ENCODE measurements around the gene EXOC4. TPM values are rescaled to one million over a fixed set of nuclear protein-coding genes. Genes with fewer than 3 reads are reported as not detected.

Gene EXOC4
- total and polyA plus RNA-seq, 2 of the 8 experiments (the other 6 are each of a cell fraction or from before 2014, with no cell fraction given) = 27.0 to 67.3 TPM

DNA sequence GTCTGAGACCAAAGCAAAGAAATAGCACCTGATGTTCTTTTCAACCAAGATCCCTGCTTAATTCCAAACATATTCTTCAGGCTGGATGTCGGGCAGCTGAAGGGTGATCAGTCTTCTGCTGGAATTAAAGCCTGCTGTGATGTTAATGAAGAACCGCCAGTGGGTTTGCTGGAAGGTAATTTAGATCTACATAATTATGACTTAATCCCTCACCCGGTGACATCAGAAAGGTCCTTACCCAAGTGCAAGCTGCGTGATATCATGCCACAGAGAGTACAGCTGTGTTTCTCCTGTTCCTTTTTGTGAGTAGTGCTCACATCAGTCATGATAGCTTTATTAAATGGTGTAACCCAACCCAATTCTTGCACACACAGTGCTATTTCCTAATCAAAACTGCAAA, 845.2 kb downstream of the EXOC4 start (continued):
- TF ChIP-seq, protein P1, sequence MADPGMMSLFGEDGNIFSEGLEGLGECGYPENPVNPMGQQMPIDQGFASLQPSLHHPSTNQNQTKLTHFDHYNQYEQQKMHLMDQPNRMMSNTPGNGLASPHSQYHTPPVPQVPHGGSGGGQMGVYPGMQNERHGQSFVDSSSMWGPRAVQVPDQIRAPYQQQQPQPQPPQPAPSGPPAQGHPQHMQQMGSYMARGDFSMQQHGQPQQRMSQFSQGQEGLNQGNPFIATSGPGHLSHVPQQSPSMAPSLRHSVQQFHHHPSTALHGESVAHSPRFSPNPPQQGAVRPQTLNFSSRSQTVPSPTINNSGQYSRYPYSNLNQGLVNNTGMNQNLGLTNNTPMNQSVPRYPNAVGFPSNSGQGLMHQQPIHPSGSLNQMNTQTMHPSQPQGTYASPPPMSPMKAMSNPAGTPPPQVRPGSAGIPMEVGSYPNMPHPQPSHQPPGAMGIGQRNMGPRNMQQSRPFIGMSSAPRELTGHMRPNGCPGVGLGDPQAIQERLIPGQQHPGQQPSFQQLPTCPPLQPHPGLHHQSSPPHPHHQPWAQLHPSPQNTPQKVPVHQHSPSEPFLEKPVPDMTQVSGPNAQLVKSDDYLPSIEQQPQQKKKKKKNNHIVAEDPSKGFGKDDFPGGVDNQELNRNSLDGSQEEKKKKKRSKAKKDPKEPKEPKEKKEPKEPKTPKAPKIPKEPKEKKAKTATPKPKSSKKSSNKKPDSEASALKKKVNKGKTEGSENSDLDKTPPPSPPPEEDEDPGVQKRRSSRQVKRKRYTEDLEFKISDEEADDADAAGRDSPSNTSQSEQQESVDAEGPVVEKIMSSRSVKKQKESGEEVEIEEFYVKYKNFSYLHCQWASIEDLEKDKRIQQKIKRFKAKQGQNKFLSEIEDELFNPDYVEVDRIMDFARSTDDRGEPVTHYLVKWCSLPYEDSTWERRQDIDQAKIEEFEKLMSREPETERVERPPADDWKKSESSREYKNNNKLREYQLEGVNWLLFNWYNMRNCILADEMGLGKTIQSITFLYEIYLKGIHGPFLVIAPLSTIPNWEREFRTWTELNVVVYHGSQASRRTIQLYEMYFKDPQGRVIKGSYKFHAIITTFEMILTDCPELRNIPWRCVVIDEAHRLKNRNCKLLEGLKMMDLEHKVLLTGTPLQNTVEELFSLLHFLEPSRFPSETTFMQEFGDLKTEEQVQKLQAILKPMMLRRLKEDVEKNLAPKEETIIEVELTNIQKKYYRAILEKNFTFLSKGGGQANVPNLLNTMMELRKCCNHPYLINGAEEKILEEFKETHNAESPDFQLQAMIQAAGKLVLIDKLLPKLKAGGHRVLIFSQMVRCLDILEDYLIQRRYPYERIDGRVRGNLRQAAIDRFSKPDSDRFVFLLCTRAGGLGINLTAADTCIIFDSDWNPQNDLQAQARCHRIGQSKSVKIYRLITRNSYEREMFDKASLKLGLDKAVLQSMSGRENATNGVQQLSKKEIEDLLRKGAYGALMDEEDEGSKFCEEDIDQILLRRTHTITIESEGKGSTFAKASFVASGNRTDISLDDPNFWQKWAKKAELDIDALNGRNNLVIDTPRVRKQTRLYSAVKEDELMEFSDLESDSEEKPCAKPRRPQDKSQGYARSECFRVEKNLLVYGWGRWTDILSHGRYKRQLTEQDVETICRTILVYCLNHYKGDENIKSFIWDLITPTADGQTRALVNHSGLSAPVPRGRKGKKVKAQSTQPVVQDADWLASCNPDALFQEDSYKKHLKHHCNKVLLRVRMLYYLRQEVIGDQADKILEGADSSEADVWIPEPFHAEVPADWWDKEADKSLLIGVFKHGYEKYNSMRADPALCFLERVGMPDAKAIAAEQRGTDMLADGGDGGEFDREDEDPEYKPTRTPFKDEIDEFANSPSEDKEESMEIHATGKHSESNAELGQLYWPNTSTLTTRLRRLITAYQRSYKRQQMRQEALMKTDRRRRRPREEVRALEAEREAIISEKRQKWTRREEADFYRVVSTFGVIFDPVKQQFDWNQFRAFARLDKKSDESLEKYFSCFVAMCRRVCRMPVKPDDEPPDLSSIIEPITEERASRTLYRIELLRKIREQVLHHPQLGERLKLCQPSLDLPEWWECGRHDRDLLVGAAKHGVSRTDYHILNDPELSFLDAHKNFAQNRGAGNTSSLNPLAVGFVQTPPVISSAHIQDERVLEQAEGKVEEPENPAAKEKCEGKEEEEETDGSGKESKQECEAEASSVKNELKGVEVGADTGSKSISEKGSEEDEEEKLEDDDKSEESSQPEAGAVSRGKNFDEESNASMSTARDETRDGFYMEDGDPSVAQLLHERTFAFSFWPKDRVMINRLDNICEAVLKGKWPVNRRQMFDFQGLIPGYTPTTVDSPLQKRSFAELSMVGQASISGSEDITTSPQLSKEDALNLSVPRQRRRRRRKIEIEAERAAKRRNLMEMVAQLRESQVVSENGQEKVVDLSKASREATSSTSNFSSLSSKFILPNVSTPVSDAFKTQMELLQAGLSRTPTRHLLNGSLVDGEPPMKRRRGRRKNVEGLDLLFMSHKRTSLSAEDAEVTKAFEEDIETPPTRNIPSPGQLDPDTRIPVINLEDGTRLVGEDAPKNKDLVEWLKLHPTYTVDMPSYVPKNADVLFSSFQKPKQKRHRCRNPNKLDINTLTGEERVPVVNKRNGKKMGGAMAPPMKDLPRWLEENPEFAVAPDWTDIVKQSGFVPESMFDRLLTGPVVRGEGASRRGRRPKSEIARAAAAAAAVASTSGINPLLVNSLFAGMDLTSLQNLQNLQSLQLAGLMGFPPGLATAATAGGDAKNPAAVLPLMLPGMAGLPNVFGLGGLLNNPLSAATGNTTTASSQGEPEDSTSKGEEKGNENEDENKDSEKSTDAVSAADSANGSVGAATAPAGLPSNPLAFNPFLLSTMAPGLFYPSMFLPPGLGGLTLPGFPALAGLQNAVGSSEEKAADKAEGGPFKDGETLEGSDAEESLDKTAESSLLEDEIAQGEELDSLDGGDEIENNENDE (IDR thresholded peaks at IDR 0.05; ENCODE audit: insufficient replicate concordance, low read length) = no peak
- no peak for TF ChIP-seq JUN (IDR thresholded peaks at IDR 0.05; ENCODE audit: low read depth, low read length)
- no peak for TF ChIP-seq SIRT6 (IDR thresholded peaks at IDR 0.05; ENCODE audit: low read length)
- no peak for TF ChIP-seq CEBPB (IDR thresholded peaks at IDR 0.05; ENCODE audit: low read depth, low read length)
- TF ChIP-seq NANOG (IDR thresholded peaks at IDR 0.05; ENCODE audit: insufficient read depth, low read depth, low read length, poor library complexity, severe bottlenecking) = no peak
- TF ChIP-seq CHD1 (IDR thresholded peaks at IDR 0.05; ENCODE audit: low read depth, low read length) = no peak
- no peak for TF ChIP-seq FOSL1 (IDR thresholded peaks at IDR 0.05; ENCODE audit: insufficient read depth, low read depth, low read length)
- no peak for TF ChIP-seq TAF1 (IDR thresholded peaks at IDR 0.05; ENCODE audit: low read depth, low read length)
- TF ChIP-seq TCF12 (IDR thresholded peaks at IDR 0.05; ENCODE audit: low read depth, low read length) = no peak
- no peak for TF ChIP-seq CHD2 (IDR thresholded peaks at IDR 0.05; ENCODE audit: low read length)
